ENCODE data around the gene URB1.

Gene URB1

GRCh38 chr21:32340863-32341848, 51.7 kb downstream of the URB1 start:
- FAIRE-seq: no peak

- FAIRE-seq: no peak
Measured at GRCh38 chr21:32338209-32338921, 54.4 kb downstream of the URB1 start.

GRCh38 chr21:32337206-32337605, 55.6 kb downstream of the URB1 start:
- FAIRE-seq: no peak

- FAIRE-seq: no peak
Measured at GRCh38 chr21:32336711-32337110, 56.1 kb downstream of the URB1 start.

DNA sequence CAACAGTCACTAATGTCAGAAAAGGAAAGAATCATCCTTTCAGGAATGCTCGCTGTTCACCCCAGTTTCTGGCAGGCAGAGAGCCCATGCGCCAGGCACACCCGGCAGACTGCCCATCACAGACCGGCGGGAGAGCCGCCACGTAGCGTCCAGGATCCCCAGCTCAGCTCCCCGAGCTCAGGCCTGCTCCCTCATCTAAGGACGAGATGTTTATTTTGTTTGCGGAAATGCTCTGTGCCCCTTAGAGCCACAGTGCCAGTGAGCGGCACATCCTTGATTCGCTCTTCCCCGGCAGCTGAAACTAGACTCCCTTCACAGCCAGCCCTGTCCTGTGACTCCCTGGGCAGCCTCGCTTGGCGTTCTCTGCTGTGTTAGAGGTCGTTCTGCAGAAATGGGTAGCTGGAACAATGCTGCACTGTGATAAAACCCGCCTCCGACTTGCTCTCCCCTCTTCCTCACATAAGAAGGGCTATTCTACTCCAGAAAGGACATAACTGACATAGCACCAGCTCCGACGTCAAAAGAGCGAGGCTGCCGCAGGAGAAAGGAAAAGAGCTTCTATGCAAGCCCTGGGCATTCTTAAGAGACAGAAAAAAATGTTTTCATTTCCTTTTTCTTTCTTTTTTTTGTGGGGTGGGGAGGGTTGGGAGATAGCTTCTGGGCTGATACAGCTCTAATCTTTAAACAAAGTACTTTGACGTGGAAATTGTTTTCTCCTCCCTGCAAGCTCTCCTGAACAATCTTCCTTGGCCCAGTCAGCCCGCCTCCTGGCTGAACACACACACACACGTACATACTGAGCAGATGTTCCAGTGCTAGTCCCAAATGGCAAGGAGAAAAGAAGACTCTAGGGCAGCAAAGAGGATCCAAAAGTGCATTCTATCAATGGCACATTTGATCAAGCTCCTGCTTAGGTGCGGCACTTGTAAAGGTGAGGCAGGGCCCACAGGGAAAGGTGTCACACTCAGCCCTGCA, 56.9 kb downstream of the URB1 start:
- no peak for FAIRE-seq

- no peak for FAIRE-seq
Measured at GRCh38 chr21:32334980-32335531, 57.8 kb downstream of the URB1 start.

GRCh38 chr21:32333953-32334673, 58.7 kb downstream of the URB1 start:
- no peak for FAIRE-seq

DNA sequence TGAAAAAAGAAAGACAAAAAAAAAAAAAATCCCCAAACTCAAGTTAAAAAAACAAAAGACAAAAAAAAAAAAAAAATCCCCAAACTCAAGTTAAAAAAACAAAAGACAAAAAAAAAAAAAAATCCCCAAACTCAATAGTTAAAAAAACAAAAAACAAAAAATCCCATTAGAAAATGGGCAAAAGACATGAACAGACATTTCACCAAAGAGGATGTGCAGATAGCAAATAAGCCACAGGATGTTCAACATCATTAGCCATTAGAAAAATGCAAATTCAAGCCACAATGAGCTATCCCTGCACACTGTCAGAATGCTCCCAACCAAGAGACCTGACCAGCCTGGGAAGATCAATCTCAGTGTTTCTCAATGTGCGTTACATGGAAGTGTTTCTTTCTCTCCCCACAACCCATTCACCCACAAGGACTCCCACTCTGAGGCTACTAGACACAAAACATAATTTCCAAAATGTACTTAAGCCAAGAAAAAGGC, 60.3 kb downstream of the URB1 start:
- no peak for FAIRE-seq

- no peak for FAIRE-seq
Measured at GRCh38 chr21:32331444-32332305, 61.1 kb downstream of the URB1 start.

GRCh38 chr21:32330784-32331311, 62.0 kb downstream of the URB1 start:
- no peak for FAIRE-seq

DNA sequence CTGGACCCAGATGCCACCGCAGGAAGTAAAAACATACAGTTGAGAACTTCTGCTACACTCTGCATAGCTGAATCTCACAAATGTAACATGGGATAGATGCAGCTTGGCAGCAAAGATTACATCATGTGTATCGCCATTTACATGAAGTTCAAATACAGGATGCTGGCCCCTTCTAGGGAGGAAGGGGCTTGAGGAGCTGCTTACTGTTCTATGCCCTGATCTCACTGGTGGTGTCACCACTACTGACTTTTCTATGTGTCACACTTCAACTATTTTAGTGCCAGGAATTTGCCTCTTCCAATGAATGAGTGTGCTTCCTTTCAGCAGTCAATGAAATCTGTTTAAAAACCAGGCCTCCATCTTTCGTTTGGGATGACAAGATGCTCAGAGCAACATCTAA, 63.0 kb downstream of the URB1 start:
- no peak for FAIRE-seq

GRCh38 chr21:32329331-32329730, 63.5 kb downstream of the URB1 start:
- FAIRE-seq: no peak

GRCh38 chr21:32328595-32328994, 64.2 kb downstream of the URB1 start:
- no peak for FAIRE-seq

DNA sequence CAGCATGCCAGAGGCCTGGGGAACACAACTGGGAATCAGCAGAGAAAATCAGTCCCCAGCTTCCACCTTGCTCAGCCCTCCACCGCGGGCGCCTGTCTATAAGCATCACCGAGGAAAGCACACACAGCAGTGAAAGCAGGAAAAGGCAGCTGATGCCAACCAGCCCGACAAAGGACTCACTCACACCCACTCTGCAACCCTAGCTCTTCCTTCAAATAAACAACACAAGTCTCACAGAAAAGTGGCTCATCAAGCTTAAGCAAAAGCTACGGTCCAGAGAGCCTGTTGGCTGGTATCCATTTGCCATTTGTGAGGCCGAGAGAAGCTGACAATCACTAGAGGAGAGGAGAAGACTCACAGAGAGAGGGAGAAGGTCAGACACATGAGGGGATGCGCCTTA, 67.1 kb downstream of the URB1 start:
- no peak for FAIRE-seq

- FAIRE-seq: no peak
Measured at GRCh38 chr21:32322676-32323075, 70.1 kb downstream of the URB1 start.

DNA sequence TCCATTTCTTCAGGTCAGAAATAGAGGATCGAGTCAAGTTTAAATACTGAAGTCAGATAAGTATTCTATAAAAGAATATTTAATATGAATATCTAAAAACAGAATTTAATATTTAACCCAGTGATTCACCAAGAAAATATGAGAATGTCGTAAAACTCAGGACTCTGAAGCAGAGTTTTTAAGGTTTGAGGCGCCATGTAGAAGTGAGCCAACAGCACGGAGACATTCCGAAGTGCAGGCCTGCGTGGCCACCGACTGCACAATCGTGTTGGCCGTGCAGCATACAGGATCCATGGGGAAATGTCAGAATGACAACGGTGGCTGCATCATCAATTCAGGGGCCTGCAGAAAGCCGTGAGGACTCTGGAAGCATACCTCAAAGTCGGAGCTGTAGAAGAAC, 70.7 kb downstream of the URB1 start:
- FAIRE-seq: no peak

GRCh38 chr21:32321480-32321879, 71.3 kb downstream of the URB1 start:
- no peak for FAIRE-seq

DNA sequence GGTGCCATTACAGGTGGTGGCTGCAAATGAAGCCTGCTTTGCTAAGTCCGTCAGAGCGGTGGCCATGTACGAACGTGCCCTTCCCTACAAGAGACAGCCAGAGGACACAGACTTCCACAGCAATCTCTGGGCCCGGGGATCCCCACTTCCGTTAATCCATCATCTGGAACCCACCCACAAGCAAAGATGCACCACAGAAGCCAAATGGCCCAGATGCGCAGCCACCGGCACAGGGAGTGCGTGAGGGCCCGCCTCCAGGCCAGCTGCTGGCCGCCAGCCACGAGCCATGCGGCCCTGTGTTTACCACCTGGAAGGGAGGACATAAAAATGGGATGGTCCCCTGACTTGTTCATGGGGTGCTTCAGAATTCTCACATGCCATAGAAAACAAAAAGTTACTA, 72.1 kb downstream of the URB1 start:
- no peak for FAIRE-seq

GRCh38 chr21:32320059-32320458, 72.8 kb downstream of the URB1 start:
- no peak for FAIRE-seq

DNA sequence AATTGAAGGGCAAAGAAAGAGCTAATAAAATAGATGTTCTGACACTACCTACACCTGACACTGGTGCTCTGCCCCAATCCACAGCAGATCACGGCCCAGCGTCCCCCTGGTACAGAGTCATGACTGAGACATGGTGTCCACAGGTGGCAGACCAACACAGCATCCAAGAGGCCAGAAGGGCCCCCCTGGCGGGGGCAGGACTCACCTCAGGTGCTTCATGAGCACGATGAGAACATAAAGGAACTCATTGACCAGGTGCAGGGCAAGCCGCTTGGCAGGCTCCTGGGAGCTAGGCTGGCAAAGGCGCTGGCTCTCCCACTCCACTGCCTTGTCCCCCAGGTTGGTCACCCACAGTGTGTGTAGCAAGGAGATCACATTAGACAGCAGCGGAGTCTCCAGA, 73.8 kb downstream of the URB1 start:
- FAIRE-seq: no peak

All from islet of Langerhans (tissue), 1 donor.